Measurements from ENCODE around the gene OR13C2. TPM values are rescaled to one million over a fixed set of nuclear protein-coding genes. Genes with fewer than 3 reads are reported as not detected.
"Not testable (repeated sequence)": the region's sequence is repeated elsewhere in the genome, so short reads cannot be mapped to it uniquely, and the experiment has no call there.

Gene OR13C2, protein sequence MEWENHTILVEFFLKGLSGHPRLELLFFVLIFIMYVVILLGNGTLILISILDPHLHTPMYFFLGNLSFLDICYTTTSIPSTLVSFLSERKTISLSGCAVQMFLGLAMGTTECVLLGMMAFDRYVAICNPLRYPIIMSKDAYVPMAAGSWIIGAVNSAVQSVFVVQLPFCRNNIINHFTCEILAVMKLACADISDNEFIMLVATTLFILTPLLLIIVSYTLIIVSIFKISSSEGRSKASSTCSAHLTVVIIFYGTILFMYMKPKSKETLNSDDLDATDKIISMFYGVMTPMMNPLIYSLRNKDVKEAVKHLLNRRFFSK
- total RNA-seq (2022): not detected in 2 replicates
- Bru-seq, nascent RNA: not detected
- BruChase-seq, experiment 1, labeled RNA remaining after a 6-hour chase: not detected
- not detected for BruChase-seq, experiment 2, labeled RNA remaining after a 2-hour chase
- long read RNA-seq: 0 reads

DNA sequence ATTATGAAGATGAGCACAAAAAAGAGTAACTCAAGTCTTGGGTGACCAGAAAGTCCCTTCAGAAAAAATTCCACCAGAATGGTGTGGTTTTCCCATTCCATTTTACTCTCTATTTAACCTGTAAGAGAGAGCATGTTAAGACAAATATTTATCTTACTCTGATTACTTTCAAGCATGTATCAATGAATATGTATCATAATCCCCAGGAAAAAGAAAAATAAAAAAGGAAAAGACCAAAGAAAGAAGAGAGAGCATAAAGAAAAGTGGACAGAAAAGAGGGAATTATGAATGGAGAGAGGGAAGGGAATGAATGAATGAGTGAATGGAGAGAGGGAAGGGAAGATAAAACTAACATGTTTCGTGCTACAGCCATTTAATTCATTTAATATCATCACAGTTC lies at the start of gene OR13C2:
Gene OR13C2, minus strand, starts transcription at position 101 of the 400 bp plus-strand sequence. Its CDS starts 0 bp downstream, at position 101.
- H3K4me1 Mint-ChIP-seq (ENCODE audit: low read depth, unreplicated experiment); DNase-seq; H3K27ac Mint-ChIP-seq (ENCODE audit: unreplicated experiment); CTCF ChIA-PET; H3K4me3 Mint-ChIP-seq (ENCODE audit: low read depth, unreplicated experiment); H3K9me3 Mint-ChIP-seq (ENCODE audit: low read depth, unreplicated experiment); H3K36me3 Mint-ChIP-seq (ENCODE audit: insufficient read depth, unreplicated experiment); BruUV-seq (replicated peaks); H3K27me3 Mint-ChIP-seq (ENCODE audit: unreplicated experiment): not testable (repeated sequence)
- intact Hi-C loops (cut with micrococcal nuclease; ENCODE audit: unreplicated experiment): loop anchor here (10.0 kb wide), 1 partner anchor 139 kb away; the partner anchor contains the start of gene NIPSNAP3A

DNA sequence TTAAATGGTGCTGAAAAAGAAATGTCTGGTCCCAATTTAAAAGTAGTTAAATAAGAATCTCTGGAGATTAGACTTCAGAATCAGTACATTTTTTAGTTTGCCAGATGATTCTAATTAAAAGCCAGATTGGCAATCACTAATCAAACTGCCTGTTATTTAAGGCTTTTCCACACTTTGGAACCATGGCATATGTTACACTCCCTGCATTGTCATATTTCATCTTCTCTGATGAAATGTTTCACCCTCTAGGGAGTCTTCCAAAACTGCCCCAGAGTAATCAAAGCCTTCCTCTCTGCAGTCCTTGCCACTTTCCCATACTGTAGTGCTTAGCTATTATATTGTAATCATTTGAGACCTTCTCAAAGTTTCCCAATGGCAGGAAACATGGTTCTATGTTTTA lies 30.0 kb upstream of the OR13C2 start:
- H3K36me3 Mint-ChIP-seq (ENCODE audit: insufficient read depth, unreplicated experiment): no peaks in the 10 kb centered on the region
- TF ChIP-seq, protein P1, sequence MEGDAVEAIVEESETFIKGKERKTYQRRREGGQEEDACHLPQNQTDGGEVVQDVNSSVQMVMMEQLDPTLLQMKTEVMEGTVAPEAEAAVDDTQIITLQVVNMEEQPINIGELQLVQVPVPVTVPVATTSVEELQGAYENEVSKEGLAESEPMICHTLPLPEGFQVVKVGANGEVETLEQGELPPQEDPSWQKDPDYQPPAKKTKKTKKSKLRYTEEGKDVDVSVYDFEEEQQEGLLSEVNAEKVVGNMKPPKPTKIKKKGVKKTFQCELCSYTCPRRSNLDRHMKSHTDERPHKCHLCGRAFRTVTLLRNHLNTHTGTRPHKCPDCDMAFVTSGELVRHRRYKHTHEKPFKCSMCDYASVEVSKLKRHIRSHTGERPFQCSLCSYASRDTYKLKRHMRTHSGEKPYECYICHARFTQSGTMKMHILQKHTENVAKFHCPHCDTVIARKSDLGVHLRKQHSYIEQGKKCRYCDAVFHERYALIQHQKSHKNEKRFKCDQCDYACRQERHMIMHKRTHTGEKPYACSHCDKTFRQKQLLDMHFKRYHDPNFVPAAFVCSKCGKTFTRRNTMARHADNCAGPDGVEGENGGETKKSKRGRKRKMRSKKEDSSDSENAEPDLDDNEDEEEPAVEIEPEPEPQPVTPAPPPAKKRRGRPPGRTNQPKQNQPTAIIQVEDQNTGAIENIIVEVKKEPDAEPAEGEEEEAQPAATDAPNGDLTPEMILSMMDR (IDR thresholded peaks at IDR 0.05; ENCODE audit: unreplicated experiment): no peak
- DNase-seq: no peak
- H3K4me1 Mint-ChIP-seq (ENCODE audit: low read depth, unreplicated experiment): no peaks in the 10 kb centered on the region
- no peak overlapping the region for H3K4me3 Mint-ChIP-seq (ENCODE audit: low read depth, unreplicated experiment)
- no TSS peak for BruUV-seq (replicated peaks)
- CTCF ChIA-PET: no interaction called here
- H3K27ac Mint-ChIP-seq (ENCODE audit: unreplicated experiment): no peak overlapping the region
- H3K9me3 Mint-ChIP-seq (ENCODE audit: low read depth, unreplicated experiment): peaks cover 3% of the 10 kb centered on the region
- no peaks in the 10 kb centered on the region for H3K27me3 Mint-ChIP-seq (ENCODE audit: unreplicated experiment)
- intact Hi-C loops (cut with micrococcal nuclease; ENCODE audit: unreplicated experiment): no loop called here

DNA sequence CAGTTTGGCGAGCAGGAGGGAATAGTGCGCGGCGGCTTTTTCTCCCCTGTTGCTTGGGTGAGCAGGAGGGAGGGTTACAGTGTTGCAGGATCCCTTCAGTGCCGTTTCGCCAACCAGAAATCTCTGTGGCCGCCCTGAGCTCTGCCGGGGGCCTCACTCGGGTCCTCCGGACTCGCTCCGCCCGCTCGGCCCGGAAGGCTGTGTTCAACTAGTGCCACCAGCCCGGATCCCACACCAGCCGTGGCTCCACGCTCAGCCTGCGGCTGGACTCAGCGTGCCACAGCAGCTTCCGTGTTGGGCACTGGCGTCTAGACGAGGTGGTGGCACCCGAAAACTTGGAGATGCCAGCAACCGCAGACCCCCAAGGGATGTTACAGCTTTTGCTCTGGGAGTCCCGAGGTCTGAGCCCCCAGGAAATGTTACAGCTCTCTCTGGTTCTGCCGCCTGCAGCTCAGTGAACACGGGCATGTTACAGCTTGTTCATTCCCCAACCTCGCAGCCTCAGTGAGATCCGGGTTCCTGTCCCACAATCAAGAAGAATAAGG lies 28.6 kb upstream of the OR13C2 start:
- BruUV-seq (replicated peaks): no TSS peak
- H3K4me1 Mint-ChIP-seq (ENCODE audit: low read depth, unreplicated experiment): no peaks in the 10 kb centered on the region
- intact Hi-C loops (cut with micrococcal nuclease; ENCODE audit: unreplicated experiment): no loop called here
- DNase-seq: no peak
- H3K9me3 Mint-ChIP-seq (ENCODE audit: low read depth, unreplicated experiment): peaks cover 3% of the 10 kb centered on the region
- TF ChIP-seq, protein P1 (IDR thresholded peaks at IDR 0.05; ENCODE audit: unreplicated experiment): no peak
- no peaks in the 10 kb centered on the region for H3K27me3 Mint-ChIP-seq (ENCODE audit: unreplicated experiment)
- H3K4me3 Mint-ChIP-seq (ENCODE audit: low read depth, unreplicated experiment): no peak overlapping the region
- CTCF ChIA-PET: no interaction called here
- no peak overlapping the region for H3K27ac Mint-ChIP-seq (ENCODE audit: unreplicated experiment)
- H3K36me3 Mint-ChIP-seq (ENCODE audit: insufficient read depth, unreplicated experiment): no peaks in the 10 kb centered on the region

DNA sequence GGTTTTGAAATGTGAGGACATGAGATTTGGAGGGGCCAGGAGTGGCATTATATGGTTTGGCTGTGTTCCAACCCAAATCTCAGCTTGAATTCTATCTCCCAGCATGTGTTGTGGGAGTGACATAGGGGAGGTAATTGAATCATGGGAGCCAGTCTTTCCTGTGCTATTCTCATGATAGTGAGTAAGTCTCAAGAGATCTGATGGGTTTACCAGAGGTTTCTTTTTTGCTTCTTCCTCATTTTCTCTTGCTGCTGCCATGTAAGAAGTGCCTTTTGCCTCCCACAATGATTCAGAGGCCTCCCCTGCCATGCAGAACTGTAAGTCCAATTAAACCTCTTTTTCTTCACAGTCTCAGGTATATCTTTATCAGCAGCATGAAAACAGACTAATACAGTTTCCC lies 20.5 kb upstream of the OR13C2 start:
- intact Hi-C loops (cut with micrococcal nuclease; ENCODE audit: unreplicated experiment); BruUV-seq (replicated peaks); H3K27me3 Mint-ChIP-seq (ENCODE audit: unreplicated experiment); H3K4me3 Mint-ChIP-seq (ENCODE audit: low read depth, unreplicated experiment); H3K9me3 Mint-ChIP-seq (ENCODE audit: low read depth, unreplicated experiment); H3K4me1 Mint-ChIP-seq (ENCODE audit: low read depth, unreplicated experiment); DNase-seq; H3K36me3 Mint-ChIP-seq (ENCODE audit: insufficient read depth, unreplicated experiment); H3K27ac Mint-ChIP-seq (ENCODE audit: unreplicated experiment); CTCF ChIA-PET: not testable (repeated sequence)

DNA sequence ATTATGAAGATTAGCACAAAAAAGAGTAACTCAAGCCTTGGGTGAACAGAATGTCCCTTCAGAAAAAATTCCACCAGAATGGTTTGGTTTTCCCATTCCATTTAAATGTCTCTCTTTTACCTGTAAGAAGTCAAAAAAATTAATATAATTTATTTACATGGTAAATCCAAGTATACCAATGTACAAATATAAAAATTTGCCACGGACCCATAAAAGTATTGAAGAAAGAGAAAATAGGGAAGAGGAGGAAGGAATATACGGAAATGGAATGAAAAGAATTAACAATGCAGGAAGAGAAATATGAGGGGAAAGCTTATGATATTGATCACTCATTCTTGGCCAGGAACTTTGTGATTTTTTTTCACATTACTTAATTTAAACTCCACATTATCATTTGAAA lies 12.7 kb upstream of the OR13C2 start, which contains the start of gene OR13C9:
Gene OR13C9, minus strand, starts transcription at position 101 of the 400 bp plus-strand sequence. Its CDS starts 0 bp downstream, at position 101.
- DNase-seq: no peak
- H3K36me3 Mint-ChIP-seq (ENCODE audit: insufficient read depth, unreplicated experiment): no peaks in the 10 kb centered on the region
- H3K27me3 Mint-ChIP-seq (ENCODE audit: unreplicated experiment): no peaks in the 10 kb centered on the region
- CTCF ChIA-PET: no interaction called here
- no peaks in the 10 kb centered on the region for H3K4me1 Mint-ChIP-seq (ENCODE audit: low read depth, unreplicated experiment)
- H3K4me3 Mint-ChIP-seq (ENCODE audit: low read depth, unreplicated experiment): no peak within 1 kb of the TSS
- no peak within 1 kb of the TSS for H3K27ac Mint-ChIP-seq (ENCODE audit: unreplicated experiment)
- intact Hi-C loops (cut with micrococcal nuclease; ENCODE audit: unreplicated experiment): no loop called here
- TF ChIP-seq, protein P1 (IDR thresholded peaks at IDR 0.05; ENCODE audit: unreplicated experiment): no peak
- no TSS peak for BruUV-seq (replicated peaks)
- H3K9me3 Mint-ChIP-seq (ENCODE audit: low read depth, unreplicated experiment): no peaks in the 10 kb centered on the region

All from Calu3 (cell line).